NCI-H1436 (cell line): ENCODE data around the gene FGD2.

Experiments used
- DNase-seq: peaks from one replicate; lab custom pipeline; 2025; lab: John Stamatoyannopoulos, UW

Gene FGD2

GRCh38 chr6:36997811-36998722 is 7.4 kb upstream of the FGD2 start:
- no peak for DNase-seq

DNA sequence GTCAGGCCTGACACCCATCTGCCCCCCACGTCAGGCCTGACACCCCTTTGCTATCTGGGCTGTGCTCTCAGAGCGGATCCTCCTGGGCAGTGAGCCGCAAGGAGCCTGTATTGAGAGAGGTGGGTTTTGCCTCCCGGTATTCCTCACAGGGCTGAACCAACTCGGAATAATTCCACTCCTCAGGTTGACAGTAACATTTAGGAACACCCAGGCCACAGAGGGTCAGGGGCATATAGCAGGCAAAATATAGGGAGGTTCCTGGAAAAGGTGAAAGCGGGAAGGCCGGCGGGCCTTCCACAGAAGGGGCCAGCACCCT is 6.8 kb upstream of the FGD2 start:
- no peak for DNase-seq

DNA sequence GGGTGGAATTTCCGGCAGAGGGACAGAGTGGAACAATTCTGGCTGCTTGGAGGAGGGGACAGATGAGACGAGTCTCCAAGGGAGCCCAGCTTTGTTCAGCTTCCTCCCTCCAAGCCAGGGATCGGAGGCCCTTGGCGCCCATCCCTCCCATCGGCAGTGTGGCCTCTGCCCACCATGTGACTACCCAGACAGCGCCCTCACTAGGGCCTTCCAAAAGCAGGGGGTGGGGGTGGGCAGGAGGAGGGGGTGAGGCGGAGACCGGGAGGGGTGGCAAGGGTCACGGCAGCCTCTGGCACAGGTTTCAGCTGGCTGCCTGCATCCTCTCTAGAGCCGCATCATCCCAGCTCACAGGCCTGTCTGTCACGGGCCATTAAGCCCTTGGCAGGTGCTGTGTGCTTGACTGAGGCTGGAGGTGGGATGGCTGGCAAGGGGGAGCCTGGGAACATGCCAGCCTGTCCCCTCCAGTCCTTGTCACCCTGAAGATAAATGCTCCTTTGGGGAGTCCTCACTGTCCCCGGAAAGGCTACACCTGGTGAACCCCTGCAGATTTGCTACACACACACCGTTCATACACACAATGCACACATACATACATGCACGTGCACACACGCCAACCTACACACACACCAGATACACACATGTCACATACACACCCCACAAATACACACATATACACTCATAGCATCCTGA is 6.2 kb upstream of the FGD2 start:
- DNase-seq: peak; percentile 41

- no peak for DNase-seq
These were observed 5.7 kb upstream of the FGD2 start for GRCh38 chr6:36999751-37000125.

GRCh38 chr6:37004044-37004980 is 1.1 kb upstream of the FGD2 start:
- no peak for DNase-seq

DNA sequence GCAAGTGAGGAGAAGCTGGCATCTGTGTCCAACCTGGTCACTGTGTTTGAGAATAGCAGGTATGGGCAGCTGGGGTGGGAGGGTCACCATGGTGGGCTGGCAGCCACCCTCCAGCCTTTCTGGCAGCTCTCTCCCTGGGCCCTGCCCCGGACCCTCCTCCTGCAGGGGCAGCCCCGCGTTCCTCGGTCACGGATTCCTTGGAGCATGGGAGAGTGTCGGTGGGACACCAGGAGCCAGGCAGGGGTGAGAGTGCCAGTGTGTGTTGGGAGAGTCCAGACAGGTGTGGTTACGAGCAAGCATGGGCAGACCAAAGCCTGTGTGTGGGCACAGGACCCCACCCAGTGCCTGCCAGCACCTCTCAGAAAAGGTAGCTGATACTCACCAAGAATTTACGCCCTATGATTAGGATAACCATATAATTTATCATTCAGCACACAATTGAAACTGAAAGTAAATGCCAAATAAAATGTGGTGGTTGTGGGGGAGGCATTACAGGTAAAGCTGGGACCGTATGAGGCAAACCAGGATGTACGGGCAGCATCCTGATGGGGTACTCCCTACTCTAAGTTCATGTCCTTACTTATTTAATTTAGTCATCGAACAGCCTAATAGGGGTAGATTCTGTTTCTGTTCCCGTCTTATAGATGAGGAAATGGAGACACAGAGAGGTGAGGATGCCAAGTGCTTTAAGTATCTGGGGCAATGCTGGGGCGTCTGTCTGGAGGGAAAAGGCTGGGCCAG is 542 bp downstream of the FGD2 start:
- DNase-seq: no peak

GRCh38 chr6:37006793-37007339 is 1.4 kb downstream of the FGD2 start:
- no peak for DNase-seq

GRCh38 chr6:37007340-37008043 is 2.0 kb downstream of the FGD2 start:
- DNase-seq: no peak

DNA sequence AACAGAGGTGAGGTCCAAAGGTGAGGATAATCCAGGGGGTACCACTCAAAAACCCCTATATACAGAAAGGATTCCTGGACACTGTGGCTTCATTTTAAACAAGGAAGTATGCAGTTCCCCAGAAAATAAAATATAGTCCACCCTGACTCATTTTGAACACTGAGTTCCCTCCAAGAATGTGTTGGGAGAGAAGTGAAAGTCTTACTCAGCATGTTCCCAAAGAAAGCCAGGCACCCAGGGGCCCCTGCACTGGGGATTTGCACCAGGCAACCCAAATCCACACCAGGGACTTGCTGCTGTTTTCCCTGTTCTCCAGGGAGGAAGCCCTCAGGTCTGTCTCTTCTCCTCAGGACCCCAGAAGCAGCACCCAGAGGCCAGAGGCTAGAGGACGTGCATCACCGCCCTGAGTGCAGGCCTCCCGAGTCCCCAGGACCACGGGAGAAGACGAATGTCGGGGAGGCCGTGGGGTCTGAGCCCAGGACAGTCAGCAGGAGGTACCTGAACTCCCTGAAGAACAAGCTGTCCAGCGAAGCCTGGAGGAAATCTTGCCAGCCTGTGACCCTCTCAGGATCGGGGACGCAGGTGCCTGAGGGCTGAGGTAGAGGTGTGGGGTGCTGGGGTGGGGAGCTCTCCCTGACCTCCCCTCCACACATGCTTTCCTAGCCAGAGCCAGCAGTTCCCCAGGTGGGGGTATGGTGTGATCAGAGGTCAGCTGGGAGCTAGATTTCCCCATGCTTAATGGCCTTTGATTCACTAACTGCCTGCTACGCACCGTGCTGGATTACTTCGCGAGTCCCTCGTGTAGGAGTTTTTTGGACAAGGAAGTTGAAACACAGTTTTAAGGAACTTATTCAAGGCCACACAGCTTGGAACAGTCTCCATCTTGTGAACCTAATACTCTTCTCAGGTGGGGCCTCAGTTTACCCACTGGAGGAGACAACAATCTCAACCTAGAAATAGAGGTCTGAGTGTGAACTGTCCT is 3.3 kb downstream of the FGD2 start:
- no peak for DNase-seq

GRCh38 chr6:37010402-37010892 is 5.0 kb downstream of the FGD2 start:
- DNase-seq: no peak

- DNase-seq: no peak
These were observed 6.4 kb downstream of the FGD2 start for GRCh38 chr6:37011656-37012378.

DNA sequence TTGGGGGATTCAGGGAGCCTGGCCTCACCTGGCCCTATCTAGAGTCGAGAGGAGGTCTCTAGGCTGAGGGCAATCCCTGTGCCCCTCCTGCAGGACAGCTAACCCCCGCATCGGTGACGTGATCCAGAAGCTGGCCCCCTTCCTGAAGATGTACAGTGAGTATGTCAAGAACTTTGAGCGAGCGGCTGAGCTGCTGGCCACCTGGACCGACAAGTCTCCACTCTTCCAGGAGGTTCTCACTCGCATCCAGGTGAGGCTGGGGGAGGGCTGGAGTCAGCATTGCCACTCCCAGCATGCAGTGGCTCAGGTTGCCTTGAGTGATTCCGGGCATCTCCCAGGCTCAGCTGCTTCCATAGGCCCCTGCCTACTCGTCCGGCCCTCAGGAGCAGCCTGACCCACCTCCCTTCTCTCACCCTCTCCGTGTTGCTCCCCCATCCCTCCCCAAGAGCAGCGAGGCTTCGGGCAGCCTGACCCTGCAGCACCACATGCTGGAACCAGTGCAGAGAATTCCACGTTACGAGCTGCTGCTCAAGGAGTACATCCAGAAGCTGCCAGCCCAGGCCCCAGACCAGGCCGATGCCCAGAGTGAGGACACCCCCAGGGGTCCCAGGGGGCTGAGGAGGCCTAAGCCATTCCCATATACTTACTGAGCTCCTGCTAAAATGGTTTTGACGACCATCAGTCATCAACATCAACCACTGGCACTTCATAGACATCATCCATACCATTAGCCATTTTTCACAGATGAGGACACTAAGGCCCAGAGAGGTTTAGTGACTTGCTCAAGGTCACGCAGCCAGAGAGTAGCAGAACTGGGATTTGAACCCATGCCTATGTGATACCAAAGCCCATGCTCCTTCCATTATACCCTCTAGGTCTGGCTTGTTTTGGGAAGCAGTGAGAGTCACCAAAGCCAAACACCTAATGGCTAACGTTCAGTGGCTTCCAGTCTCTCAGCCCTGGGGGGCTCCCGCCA is 8.3 kb downstream of the FGD2 start:
- no peak for DNase-seq

DNA sequence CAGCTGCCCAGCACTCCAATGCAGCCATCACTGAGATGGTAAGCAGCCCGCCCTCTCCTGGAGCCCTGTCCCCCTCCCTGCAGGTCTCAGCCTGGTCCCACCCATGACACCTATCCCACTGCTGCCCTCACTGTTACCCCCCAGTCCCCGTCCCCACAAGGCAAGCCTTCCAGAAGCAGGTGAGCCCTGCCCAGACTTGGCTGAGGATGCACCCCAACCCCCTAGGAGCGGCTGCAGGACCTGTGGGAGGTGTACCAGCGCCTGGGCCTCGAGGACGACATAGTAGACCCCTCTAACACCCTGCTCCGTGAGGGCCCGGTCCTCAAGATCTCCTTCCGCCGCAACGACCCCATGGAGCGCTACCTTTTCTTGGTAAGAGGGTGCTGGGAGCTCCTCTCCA is 9.2 kb downstream of the FGD2 start:
- no peak for DNase-seq

DNA sequence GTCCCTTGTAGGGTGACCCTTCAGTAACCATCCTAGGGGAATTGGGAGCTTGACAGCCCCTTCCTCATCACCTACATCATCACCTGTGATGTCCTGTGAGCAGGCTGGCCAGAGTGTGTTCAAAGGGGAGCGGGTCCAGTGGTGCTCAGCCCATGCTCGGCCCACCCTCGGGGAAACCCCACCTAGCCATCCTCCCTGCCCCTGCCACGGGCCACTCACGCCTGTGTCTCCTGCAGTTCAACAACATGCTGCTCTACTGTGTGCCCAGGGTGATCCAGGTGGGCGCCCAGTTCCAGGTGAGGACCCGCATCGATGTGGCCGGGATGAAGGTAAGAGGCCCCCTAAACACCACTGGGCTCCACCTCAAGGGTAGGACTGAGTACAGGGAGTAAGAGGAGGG is 10.1 kb downstream of the FGD2 start:
- no peak for DNase-seq

DNA sequence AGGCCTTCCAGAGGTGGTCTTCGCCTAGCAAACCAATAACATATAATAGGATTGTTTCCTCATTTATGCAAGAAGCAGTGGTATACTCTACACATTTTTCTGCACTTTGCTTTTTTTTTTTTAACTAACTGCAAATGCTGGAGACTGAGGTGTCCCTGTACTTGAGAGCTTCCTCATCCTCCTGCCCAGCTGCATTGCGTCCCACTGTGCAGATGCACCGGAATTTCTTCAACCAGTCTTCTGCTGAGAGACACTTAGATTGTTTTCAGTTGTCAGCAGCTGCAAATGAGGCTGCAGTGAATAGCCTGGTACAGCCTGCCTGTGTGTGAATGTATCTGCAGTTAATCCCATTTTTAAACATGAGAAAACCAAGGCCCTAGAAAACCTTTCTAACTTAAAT is 11.5 kb downstream of the FGD2 start:
- no peak for DNase-seq

- no peak for DNase-seq
These were observed 12.2 kb downstream of the FGD2 start for GRCh38 chr6:37017606-37018197.
